Measurements from ENCODE around the gene HK3.

The HK3 gene

DNA sequence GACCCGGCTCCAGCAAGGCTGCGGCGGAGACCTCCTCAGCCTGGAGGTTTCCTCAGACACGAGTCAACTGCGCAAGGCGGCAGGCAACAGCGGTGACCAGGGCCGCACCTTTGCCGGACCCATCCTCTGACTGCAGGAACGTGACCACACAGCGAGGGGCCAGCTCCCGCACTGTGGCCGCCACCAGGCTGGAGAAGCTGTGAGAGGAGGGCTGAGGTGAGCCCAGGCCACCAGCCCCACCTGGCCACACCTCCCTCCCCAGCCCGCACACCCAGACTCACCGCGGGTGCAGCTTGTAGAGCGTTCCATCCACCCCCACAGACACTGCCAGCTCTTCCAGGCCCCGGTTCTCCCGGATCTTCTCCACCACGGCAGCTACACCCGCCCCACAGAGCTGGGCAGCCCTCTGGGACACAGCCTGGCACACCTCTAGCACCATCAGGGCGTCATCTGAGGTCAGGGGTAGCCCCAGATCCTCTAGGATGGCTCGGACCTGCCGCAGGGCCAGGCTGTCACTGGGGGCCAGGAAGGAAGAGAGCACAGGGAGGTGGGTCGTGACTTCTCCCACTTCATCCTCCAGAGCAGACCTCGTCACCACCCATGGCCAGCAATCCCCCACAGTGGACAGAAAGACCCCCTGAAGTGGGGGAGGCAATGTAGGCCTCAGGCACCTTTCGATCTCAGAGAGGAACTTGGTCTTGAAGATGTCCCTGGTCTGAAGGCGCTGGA lies 18.0 kb downstream of the HK3 start:
- in situ Hi-C loops (cut with MboI; ENCODE audit: low pct_unique_long_range_greater_than_20kb, low sequenced_read_pairs, unreplicated experiment), result no loop called here
- TF ChIP-seq, protein P1, sequence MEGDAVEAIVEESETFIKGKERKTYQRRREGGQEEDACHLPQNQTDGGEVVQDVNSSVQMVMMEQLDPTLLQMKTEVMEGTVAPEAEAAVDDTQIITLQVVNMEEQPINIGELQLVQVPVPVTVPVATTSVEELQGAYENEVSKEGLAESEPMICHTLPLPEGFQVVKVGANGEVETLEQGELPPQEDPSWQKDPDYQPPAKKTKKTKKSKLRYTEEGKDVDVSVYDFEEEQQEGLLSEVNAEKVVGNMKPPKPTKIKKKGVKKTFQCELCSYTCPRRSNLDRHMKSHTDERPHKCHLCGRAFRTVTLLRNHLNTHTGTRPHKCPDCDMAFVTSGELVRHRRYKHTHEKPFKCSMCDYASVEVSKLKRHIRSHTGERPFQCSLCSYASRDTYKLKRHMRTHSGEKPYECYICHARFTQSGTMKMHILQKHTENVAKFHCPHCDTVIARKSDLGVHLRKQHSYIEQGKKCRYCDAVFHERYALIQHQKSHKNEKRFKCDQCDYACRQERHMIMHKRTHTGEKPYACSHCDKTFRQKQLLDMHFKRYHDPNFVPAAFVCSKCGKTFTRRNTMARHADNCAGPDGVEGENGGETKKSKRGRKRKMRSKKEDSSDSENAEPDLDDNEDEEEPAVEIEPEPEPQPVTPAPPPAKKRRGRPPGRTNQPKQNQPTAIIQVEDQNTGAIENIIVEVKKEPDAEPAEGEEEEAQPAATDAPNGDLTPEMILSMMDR (IDR thresholded peaks at IDR 0.05; ENCODE audit: extremely low read depth, insufficient read depth, missing control alignments), result no peak
- no peak for DNase-seq (ENCODE audit: low spot score)

DNA sequence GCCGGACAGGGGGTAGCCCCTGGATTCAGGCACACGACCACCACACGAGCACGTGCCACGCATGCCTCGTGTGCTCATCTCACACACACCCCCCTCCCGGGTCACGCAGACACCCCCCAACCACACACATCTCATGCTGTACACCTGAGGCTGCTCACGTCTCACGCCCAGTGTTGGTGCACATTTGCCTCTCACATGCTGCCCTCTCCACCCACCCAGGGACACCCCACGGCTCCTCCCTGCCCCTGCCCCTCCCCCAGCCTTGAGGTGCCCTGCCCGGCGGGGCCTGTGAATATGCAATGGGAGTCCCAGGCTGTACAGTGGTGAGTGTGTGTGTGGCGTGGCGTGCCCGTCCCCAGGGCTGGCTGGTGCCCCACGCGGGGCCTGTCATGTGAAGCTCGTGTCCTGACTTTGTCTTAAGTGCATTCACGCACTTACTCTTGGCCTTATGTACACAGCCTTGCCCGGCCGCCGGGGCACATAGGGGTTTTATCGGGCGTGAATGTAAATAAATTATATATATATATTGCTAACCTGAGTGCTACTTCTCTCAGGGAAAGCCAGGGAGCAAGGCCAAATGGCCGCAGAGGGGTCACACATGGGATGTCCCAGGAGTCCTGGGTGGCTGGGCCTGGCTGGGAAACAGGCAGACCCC lies 18.7 kb downstream of the HK3 start:
- no peak for DNase-seq (ENCODE audit: low spot score)
- TF ChIP-seq, protein P1 (IDR thresholded peaks at IDR 0.05; ENCODE audit: extremely low read depth, insufficient read depth, missing control alignments), result no peak
- in situ Hi-C loops (cut with MboI; ENCODE audit: low pct_unique_long_range_greater_than_20kb, low sequenced_read_pairs, unreplicated experiment), result no loop called here

DNA sequence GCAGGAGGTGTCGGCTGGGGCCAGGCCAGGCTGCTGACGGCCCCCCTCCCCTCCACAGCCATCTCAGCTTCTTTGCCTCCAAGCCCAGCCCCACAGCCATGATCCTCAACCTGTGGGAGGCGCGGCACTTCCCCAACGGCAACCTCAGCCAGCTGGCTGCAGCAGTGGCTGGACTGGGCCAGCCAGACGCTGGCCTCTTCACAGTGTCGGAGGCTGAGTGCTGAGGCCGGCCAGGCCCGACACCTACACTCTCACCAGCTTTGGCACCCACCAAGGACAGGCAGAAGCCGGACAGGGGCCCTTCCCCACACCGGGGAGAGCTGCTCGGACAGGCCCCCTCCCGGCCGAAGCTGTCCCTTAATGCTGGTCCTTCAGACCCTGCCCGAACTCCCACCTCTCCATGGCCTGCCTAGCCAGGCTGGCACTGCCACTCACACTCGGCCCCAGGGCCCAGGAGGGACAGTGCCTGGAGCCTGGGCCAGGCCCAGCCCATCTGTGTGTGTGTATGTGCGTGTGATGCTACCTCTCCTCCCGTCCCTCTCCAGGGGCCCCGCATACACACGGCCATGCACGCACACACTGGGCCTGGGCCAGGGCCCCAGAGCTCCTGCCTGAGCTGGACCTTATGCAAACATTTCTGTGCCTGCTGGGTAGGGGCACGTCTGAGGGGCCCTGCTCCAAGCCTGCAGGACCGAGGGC lies 19.3 kb downstream of the HK3 start:
- TF ChIP-seq, protein P1 (IDR thresholded peaks at IDR 0.05; ENCODE audit: extremely low read depth, insufficient read depth, missing control alignments), result no peak
- DNase-seq (ENCODE audit: low spot score), result no peak
- in situ Hi-C loops (cut with MboI; ENCODE audit: low pct_unique_long_range_greater_than_20kb, low sequenced_read_pairs, unreplicated experiment), result no loop called here

DNA sequence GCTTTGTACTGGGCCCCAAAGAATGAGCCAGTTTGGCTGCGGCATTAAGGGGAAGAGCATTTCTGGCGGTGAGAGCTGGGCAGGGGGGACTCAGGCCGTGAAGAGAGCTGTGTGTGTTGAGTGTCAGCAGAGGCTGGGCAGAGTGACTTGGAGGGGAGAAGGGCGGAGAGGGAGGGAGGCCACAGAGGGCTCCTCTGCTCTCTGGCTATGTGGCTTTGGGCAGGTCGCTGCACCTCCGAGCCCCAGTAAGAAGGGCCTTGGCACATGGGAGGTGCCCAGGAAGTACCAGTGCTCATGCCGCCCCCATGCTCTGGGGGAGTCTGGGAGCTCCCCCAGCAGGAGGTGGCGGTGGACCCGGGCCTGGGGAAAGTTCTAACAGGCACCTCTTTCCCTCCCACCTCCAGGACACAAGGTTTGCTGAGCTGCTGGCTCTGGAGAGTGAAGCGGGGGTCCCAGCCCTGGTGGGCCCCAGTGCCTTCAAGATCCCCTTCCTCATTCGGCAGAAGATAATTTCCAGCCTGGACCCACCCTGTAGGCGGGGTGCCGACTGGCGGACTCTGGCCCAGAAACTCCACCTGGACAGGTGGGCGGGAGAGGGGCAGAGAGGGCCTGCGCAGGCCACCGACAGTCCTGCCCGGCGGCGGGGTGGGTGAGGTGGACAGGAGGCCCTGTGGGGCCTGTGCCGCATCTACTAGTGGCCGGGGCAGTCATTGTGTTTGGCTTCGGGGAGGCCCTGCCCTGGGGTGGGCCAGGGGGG lies 20.1 kb downstream of the HK3 start:
- TF ChIP-seq, protein P1 (IDR thresholded peaks at IDR 0.05; ENCODE audit: extremely low read depth, insufficient read depth, missing control alignments), result no peak
- in situ Hi-C loops (cut with MboI; ENCODE audit: low pct_unique_long_range_greater_than_20kb, low sequenced_read_pairs, unreplicated experiment), result no loop called here
- no peak for DNase-seq (ENCODE audit: low spot score)

DNA sequence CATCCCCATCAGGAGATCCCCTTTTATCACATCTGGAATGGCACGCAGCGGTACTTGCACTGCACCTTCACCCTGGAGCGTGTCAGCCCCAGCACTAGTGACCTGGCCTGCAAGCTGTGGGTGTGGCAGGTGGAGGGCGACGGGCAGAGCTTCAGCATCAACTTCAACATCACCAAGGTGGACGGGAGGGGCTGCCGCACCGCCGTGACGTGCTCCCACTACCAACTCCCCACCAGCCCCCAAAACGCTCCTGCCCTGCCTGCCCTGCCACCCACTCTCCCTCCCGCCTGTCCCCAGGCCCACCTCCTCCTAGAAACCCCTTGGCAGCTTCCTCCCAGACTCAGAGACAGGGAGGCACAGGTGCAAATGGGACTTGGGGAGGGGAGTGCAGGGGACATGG lies 20.7 kb downstream of the HK3 start:
- TF ChIP-seq, protein P1 (IDR thresholded peaks at IDR 0.05; ENCODE audit: extremely low read depth, insufficient read depth, missing control alignments), result no peak
- in situ Hi-C loops (cut with MboI; ENCODE audit: low pct_unique_long_range_greater_than_20kb, low sequenced_read_pairs, unreplicated experiment), result no loop called here
- DNase-seq (ENCODE audit: low spot score), result no peak

DNA sequence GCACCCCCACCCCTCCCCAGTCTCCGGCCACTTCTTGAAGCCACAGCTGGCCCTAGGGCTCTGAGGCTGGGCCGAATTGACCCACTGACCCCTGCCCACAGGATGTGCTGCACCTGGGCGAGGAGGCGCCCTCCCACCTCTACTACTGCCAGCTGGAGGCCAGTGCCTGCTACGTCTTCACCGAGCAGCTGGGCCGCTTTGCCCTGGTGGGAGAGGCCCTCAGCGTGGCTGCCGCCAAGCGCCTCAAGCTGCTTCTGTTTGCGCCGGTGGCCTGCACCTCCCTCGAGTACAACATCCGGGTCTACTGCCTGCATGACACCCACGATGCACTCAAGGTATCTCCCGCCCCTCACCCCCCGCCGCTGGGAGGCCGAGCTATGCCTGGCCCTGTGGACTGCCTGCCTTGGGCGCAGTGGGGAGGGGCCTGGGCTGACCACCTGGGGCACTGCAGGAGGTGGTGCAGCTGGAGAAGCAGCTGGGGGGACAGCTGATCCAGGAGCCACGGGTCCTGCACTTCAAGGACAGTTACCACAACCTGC lies 21.3 kb downstream of the HK3 start:
- no peak for DNase-seq (ENCODE audit: low spot score)
- TF ChIP-seq, protein P1 (IDR thresholded peaks at IDR 0.05; ENCODE audit: extremely low read depth, insufficient read depth, missing control alignments), result no peak
- in situ Hi-C loops (cut with MboI; ENCODE audit: low pct_unique_long_range_greater_than_20kb, low sequenced_read_pairs, unreplicated experiment), result no loop called here

All from GM13977 (cell line).